Measurements from ENCODE around the gene HMX3.

The HMX3 gene

DNA sequence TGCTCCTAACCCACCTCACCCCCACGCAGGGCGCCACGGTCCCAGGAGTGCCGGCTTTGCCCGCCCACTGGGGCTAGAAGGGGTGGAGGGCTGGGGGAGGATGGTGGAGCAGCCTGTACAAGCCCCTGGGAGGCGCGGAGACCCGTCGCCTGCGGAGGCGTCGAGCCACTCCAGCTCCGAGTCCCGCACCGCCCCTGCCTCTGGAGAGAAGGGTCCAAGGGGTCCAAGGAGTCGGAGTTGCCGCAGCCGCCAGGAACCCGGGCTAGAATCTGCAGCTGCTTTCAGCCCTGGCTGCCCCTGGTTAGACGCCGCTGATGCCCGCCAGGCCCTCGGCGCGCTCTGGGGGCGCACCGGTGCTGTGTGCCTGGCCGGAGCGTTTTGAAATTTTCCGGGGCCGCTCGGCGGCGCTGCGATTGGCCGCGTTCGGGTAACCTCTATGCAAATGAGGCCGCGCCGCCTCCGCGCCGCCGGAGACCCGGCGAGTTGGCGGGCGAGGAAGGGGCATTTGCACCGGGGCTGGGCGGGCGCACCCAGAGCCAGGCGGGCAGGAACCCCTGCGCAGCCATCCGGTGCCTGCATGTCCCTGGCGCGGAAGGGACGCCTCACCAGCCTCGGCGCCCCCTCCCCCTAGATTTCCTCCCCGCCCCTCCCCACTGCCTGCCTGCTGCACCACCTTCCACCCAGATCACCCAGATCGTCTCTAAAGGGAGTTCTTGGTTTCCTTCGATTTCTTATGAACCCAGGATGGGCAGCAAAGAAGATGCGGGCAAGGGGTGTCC lies 12.1 kb downstream of the HMX3 start, which contains the start of gene HMX2:
Gene HMX2, plus strand, starts transcription at position 502 of the 779 bp plus-strand sequence. Its CDS starts 243 bp downstream, at position 745.
- peak; percentile 12 to 24 for DNase-seq
- TF ChIP-seq POLR2A (IDR thresholded peaks at IDR 0.05; ENCODE audit: low read length) = no peak
- TF ChIP-seq GATA1 (IDR thresholded peaks at IDR 0.05; ENCODE audit: low read depth, low read length) = no peak

DNA sequence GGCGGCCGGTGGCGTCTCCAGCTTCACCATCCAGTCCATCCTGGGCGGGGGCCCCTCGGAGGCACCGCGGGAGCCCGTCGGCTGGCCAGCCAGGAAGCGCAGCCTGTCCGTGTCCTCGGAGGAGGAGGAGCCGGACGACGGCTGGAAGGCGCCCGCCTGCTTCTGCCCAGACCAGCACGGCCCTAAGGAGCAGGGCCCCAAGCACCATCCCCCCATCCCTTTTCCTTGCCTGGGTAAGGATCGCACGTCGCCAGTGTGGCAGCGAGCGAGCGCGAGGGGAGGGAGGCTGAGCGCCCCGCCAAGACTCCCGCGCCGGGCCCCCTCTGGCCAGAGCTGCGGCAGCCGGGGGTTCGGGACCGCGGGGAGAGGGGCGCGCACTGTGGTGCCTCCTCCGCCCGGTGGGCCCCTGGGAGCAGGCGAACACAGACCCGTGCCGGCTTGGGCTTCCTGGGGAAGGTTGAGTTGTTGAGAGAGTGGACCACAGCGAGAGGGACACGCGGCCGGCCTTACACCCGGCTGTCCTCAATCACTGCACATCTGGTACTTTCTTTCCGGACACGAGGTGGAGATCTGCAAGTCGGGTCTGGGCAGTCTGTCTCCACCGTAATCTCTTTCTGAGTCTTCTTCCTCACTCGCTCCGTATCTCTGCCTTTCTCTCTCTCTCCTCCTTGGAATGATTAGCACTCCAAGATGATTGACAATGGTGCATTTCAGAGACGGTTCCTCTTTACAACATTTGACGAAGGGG lies 12.8 kb downstream of the HMX3 start:
- TF ChIP-seq POLR2A (IDR thresholded peaks at IDR 0.05; ENCODE audit: low read length) = no peak
- DNase-seq = peak; percentile 24 to 37

DNA sequence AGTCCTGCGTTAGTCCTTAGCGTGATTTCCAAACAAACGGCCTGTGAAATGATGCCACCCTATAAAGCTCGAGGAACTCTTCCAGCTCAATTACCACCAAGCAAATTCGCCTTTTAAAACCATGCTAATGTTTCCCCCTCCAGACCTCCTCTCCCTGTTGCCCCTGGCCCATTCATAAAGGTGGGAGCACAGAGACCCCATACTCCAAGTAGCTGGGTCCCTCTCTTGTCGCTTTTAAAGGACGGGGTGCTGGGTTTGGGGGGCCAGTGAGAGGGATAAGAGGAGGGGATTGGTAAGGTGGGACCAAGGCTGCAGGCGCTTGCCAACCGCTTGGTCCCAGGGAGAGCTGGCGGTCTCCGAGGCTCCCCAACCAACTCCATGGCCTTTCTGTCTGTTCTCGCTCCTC lies 13.4 kb downstream of the HMX3 start:
- TF ChIP-seq POLR2A (IDR thresholded peaks at IDR 0.05; ENCODE audit: low read length) = no peak
- no peak for TF ChIP-seq GATA1 (IDR thresholded peaks at IDR 0.05; ENCODE audit: low read depth, low read length)
- DNase-seq = no peak

DNA sequence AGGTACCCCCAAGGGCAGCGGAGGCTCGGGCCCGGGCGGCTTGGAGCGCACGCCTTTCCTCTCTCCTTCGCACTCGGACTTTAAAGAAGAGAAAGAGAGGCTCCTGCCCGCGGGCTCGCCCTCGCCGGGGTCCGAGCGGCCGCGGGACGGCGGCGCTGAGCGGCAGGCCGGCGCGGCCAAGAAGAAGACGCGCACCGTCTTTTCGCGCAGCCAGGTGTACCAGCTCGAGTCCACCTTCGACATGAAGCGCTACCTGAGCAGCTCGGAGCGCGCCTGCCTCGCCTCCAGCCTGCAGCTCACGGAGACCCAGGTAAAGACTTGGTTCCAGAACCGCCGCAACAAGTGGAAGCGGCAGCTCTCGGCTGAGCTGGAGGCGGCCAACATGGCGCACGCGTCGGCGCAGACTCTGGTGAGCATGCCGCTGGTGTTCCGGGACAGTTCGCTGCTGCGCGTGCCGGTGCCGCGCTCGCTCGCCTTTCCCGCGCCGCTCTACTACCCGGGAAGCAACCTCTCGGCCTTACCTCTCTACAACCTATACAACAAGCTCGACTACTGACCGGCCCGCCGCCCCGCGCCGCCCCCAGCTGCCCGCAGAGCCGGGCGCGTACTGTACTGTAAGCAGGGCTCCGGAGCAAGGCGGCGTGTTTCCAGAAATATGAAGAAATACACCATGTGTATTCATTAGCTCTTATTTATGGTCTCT lies 13.9 kb downstream of the HMX3 start:
- TF ChIP-seq POLR2A (IDR thresholded peaks at IDR 0.05; ENCODE audit: low read length) (no peak), GATA1 (IDR thresholded peaks at IDR 0.05; ENCODE audit: low read depth, low read length) (no peak)
- DNase-seq = peak; percentile 57 to 61

DNA sequence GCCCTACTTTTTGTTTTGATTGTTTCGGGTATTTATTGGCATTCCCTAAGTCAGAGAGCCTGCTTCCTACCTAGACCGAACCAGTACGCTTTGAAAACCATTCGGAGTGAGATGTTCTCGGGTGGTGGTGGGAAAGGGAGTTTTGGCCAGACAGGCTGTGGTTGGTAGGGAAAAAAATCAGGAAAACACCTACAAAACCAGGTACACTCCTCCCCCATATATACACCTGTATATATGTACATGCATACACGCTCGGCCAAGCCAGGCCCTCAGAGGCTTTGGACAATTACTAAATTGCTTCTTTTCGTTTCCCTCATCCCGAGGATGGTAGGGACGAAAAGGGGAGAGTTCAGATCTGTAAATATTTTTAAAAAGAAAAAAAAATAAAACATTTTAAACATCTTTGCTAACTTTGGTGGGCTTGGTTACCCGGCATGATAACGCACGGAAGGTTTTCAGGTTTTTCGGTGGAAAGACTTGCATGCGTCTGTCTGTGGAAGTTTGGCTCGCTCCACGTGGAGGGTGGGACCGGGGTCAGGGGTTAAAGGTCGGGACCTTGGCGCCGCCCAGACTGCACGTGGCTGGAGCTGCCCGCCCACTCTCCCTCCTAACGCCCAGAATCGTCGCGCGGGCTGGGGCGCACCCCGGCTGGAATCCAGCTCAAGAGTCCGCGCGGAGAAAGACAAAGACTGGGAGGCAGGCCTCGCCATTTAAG lies 14.7 kb downstream of the HMX3 start:
- peak; percentile 60 to 66 for DNase-seq
- TF ChIP-seq GATA1 (IDR thresholded peaks at IDR 0.05; ENCODE audit: low read depth, low read length) (no peak), POLR2A (IDR thresholded peaks at IDR 0.05; ENCODE audit: low read length) (no peak)

DNA sequence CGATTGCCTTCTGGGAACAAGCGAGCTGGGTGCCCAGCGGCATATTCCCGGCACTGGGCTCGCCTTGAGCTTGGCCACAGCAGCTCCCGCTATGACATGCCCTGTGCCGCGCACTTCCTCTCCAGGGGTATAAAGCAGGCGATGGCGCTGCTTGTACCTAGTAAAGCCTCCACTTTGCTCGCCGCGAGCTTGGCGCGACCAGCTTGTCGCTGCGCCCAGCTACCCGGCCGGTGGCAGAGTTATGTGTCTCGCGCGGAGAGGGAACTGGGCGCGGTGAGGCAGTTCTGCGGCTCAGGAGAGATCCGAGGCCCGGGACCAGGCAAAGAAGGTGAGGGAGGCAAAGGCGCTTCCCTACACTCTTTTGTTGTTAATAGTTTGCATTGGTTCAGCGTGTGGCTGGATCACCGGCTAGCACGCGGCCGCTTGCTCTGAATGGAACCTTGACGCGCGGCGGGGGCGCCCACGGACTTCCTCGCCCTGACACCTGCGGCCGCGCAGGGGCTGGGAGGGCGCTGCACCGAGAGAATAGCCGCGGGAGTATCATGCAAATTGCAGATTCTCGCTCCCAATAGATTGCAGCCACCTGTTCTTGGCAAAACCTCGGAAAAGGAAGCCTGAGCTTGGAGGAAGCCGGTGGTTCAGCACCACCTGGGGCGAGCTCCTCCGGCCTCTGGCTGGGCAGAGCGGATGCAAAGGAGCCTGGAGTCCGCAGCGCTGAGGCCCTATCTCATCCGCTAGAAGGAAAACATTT lies 15.4 kb downstream of the HMX3 start:
- DNase-seq = peak in 1 of 2 experiments; percentile 60
- TF ChIP-seq POLR2A (IDR thresholded peaks at IDR 0.05; ENCODE audit: low read length) (no peak), GATA1 (IDR thresholded peaks at IDR 0.05; ENCODE audit: low read depth, low read length) (no peak)

DNA sequence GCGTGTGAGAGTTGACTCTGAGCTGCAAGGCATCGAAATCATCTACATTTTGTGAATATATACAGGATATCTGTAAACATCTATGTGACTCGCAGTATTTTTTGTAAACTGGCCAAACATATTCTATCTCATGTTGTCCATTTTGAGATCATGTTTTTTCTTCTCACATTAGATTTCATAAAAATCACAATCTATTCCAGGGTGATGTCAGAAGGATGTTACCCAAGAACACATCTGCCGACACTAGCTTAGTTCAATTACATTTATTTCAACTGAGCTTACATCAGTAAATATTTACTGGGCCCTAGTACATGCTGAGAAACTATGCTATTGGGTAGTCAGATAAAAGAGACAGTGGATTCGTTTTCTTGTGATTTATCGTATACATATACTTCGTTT lies 16.0 kb downstream of the HMX3 start:
- TF ChIP-seq POLR2A (IDR thresholded peaks at IDR 0.05; ENCODE audit: low read length) (no peak), GATA1 (IDR thresholded peaks at IDR 0.05; ENCODE audit: low read depth, low read length) (no peak)
- DNase-seq = no peak

DNA sequence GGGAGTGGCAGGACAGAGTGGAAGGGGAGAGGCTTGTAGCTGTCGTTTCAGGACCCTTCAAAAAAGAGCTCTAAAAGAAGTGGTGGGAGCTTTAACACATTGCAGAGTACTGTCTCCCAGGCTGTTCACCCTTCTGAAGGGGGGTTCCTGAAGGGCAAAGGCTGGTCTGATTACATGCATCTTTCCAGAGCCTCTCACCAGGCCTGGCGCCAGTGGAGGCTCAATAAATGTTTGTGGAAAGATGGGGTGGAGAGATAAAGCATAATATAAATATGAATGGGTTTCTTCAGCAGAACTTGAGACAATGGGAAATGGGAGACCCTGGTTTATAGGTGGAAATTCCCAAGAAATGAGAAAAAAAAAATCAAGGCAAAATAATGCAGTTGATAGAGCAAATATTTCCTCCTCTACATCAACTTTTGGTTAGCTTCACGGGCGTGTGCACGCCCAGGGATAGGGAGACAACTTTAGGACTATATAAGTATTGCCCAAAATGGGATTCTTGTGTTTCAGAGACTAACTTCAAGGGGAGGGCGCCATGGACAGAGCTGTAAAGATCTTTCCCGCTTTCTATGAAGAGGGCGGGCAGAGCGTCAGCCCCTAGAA lies 17.8 kb downstream of the HMX3 start:
- no peak for DNase-seq
- TF ChIP-seq GATA1 (IDR thresholded peaks at IDR 0.05; ENCODE audit: low read depth, low read length) (no peak), POLR2A (IDR thresholded peaks at IDR 0.05; ENCODE audit: low read length) (no peak)

DNA sequence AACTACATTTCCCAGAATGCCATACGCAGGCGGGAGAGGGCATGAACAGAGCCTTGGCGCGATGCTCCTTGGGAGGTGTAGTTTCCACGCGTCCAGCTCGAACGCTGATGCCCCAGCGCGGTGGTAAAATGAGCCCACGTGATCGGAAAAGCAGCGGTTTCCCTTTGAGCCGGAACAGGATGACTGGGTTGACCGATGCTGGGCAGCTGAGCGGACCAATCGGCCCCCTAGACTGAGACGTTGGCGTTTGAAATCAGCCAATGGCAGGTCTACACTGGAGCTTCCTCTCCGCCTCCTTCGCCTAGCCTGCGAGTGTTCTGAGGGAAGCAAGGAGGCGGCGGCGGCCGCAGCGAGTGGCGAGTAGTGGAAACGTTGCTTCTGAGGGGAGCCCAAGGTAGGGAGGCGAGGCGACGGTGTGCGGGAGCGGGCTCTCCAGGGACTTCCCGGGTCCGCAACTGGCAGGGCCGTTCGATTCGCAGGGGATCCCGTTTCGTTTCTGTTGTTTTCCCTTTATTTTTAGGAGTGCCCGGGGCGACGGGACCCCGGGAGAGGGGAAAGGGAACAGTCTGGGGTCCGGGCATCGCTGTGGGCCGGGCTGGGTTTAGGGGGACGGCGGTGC lies 18.4 kb downstream of the HMX3 start, which contains the start of gene BUB3:
Gene BUB3, plus strand, starts transcription at position 311 of the 619 bp plus-strand sequence. CDS start 516 bp downstream, outside the sequence.
- no peak for TF ChIP-seq GATA1 (IDR thresholded peaks at IDR 0.05; ENCODE audit: low read depth, low read length)
- peak; percentile 98 for TF ChIP-seq POLR2A (IDR thresholded peaks at IDR 0.05; ENCODE audit: low read length)
- peak; percentile 99 for DNase-seq

DNA sequence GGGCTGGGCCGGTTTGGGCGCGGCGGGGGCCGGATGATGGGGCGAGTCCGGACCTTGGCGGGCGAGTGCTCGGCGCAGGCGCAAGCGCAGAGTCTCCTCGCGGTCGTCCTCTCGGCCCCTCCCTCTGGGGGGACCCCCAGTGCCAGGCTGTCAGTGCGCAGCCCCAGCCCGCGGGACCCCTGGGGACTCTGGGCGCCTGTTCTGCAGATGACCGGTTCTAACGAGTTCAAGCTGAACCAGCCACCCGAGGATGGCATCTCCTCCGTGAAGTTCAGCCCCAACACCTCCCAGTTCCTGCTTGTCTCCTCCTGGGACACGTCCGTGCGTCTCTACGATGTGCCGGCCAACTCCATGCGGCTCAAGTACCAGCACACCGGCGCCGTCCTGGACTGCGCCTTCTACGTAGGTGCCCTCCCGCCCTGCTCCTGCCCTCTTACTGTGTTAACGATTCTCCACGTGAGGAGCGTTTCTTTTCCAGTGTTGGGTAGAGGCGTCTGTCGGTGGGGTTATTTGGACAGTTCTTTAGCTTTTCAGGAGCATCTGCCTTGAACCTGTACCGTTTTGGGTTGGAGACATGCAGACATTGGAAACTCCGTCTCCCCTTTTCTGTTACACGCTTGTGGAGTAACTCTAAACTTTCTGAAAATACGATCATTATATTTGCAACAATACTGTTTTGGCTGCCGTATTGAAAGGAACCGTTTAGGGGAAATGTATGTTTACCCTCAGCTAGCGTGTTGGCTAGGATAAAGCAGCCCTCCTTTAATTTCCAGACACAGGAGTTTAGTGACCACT lies 19.1 kb downstream of the HMX3 start:
- DNase-seq = peak; percentile 75 to 84
- TF ChIP-seq POLR2A (IDR thresholded peaks at IDR 0.05; ENCODE audit: low read length) = no peak

DNA sequence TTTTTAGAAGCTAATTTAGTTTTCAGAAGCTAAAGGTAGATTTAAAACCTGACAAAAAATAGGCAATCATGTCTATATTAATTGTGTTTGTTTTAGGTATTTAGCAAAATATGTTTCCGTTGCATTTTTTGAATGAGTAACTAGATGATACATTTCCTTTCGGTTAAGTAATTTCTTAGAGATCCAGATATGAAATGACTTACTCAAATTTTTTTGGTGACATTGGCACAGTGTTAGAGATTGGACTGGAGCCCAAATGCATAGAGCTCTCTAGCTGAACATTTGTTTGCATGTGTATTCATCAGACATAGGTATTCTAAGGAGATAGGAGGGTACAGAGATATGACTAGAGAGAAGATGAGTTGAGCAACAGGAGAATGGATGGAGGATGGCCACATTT lies 20.3 kb downstream of the HMX3 start:
- DNase-seq = peak in 1 of 2 experiments; percentile 50
- TF ChIP-seq GATA1 (IDR thresholded peaks at IDR 0.05; ENCODE audit: low read depth, low read length) (no peak), POLR2A (IDR thresholded peaks at IDR 0.05; ENCODE audit: low read length) (no peak)

Data from erythroblast (primary cell).